Upper lobe of left lung (tissue), 4 donors: ENCODE measurements around the gene LYRM2.
A peak's percentile ranks its signal among the peaks of the same experiment; 100 is the strongest.

ENCODE experiments used
- CTCF ChIP-seq, 6 experiments: fragments of 450-650 bp in 4 of 6; fragments of 200-600 bp in 2 of 6; sonication (generic) in 2 of 6; IDR thresholded peaks; one replicate each; pipeline ENCODE4 v1.5.1; 2016 to 2019; ENCODE audit warnings: antibody characterized with exemption in 6 of 6
- EP300 ChIP-seq, 4 donors: sonication (generic); formaldehyde crosslinking; IDR thresholded peaks; one replicate each; pipeline ENCODE4 v1.5.1; 2017; ENCODE audit warnings: antibody characterized with exemption in 4 of 4, control low read depth in 2 of 4

DNA sequence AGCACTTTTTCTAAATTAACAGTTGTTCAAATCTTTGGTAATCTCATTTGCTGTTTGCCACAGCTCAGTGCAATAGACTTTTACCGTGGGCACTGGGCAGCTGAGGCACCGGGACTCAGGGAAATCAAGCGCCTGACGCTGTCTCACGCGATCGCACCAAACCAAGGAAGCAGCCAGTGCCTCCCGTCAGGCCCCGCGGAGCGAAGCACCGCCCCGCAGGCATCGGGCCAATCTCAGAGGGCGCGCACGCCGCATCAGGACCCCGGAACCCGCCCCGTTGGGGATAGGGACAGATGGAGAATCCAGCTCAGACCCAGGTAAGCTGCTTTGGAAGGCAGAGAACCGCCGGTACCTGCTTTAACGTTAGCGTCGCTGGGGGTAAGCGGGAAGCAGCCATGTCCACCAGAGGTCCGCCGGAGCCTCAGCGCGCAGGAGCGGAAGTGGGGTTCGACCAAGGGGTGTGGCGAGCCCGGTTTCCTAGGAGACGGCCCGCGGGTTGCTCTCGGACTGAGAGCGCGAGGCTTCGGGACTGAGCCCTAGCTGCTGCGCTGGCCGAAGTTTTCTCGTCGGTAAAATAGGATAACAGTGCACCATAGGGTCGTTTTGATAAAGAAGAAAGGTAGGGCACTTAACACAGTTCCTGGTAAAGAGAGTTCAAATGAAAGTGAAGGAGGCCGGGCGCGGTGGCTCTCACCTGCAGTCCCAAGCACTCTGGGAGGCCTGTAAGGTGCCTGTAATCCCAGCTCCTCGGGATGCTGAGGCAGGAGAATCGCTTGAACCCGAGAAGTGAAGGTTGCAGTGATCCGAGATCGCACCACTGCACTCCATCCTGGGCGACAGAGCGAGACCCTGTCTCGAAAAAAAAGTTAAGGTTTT is at the start of gene LYRM2:
- TF ChIP-seq EP300 (IDR thresholded peaks at IDR 0.05) (no peak), CTCF (IDR thresholded peaks at IDR 0.05) (peak in 3 of 6 experiments; percentile 35 to 52 (median 41))
